Measurements from ENCODE around the gene GNB4.

GNB4 gene

GRCh38 chr3:179438841-179439240, 12.4 kb downstream of the GNB4 start:
- no peak for DNase-seq (ENCODE audit: low read depth in 1 of 2, low spot score in 1 of 2)

GRCh38 chr3:179436517-179436916, 14.8 kb downstream of the GNB4 start:
- no peak for DNase-seq (ENCODE audit: low read depth in 1 of 2, low spot score in 1 of 2)

- no peak for DNase-seq (ENCODE audit: low read depth in 1 of 2, low spot score in 1 of 2)
Observed at GRCh38 chr3:179432451-179432850, 18.8 kb downstream of the GNB4 start.

GRCh38 chr3:179432021-179432420, 19.2 kb downstream of the GNB4 start:
- DNase-seq (ENCODE audit: low read depth in 1 of 2, low spot score in 1 of 2), result no peak

GRCh38 chr3:179430277-179430870, 20.9 kb downstream of the GNB4 start:
- DNase-seq (ENCODE audit: low read depth in 1 of 2, low spot score in 1 of 2), result no peak

- no peak for DNase-seq (ENCODE audit: low read depth in 1 of 2, low spot score in 1 of 2)
Observed at GRCh38 chr3:179428876-179429548, 22.3 kb downstream of the GNB4 start.

- no peak for DNase-seq (ENCODE audit: low read depth in 1 of 2, low spot score in 1 of 2)
Observed at GRCh38 chr3:179425075-179425474, 26.2 kb downstream of the GNB4 start.

- no peak for DNase-seq (ENCODE audit: low read depth in 1 of 2, low spot score in 1 of 2)
Observed at GRCh38 chr3:179421500-179421899, 29.8 kb downstream of the GNB4 start.

GRCh38 chr3:179418610-179419009, 32.7 kb downstream of the GNB4 start:
- no peak for DNase-seq (ENCODE audit: low read depth in 1 of 2, low spot score in 1 of 2)

- no peak for DNase-seq (ENCODE audit: low read depth in 1 of 2, low spot score in 1 of 2)
Observed at GRCh38 chr3:179416681-179417080, 34.6 kb downstream of the GNB4 start.

- DNase-seq (ENCODE audit: low read depth in 1 of 2, low spot score in 1 of 2), result no peak
Observed at GRCh38 chr3:179415377-179415776, 35.9 kb downstream of the GNB4 start.

- DNase-seq (ENCODE audit: low read depth in 1 of 2, low spot score in 1 of 2), result no peak
Observed at GRCh38 chr3:179414804-179415203, 36.5 kb downstream of the GNB4 start.

- DNase-seq (ENCODE audit: low read depth in 1 of 2, low spot score in 1 of 2), result no peak
Observed at GRCh38 chr3:179410999-179411398, 40.3 kb downstream of the GNB4 start.

- DNase-seq (ENCODE audit: low read depth in 1 of 2, low spot score in 1 of 2), result no peak
Observed at GRCh38 chr3:179410331-179410730, 40.9 kb downstream of the GNB4 start.

GRCh38 chr3:179404307-179404706, 47.0 kb downstream of the GNB4 start:
- DNase-seq (ENCODE audit: low read depth in 1 of 2, low spot score in 1 of 2), result no peak

- no peak for DNase-seq (ENCODE audit: low read depth in 1 of 2, low spot score in 1 of 2)
Observed at GRCh38 chr3:179402963-179403362, 48.3 kb downstream of the GNB4 start.

- no peak for DNase-seq (ENCODE audit: low read depth in 1 of 2, low spot score in 1 of 2)
Observed at GRCh38 chr3:179401561-179401960, 49.7 kb downstream of the GNB4 start.

- no peak for DNase-seq (ENCODE audit: low read depth in 1 of 2, low spot score in 1 of 2)
Observed at GRCh38 chr3:179398574-179399231, 52.6 kb downstream of the GNB4 start.

GRCh38 chr3:179391906-179392305, 59.4 kb downstream of the GNB4 start:
- DNase-seq (ENCODE audit: low read depth in 1 of 2, low spot score in 1 of 2), result no peak

- DNase-seq (ENCODE audit: low read depth in 1 of 2, low spot score in 1 of 2), result no peak
Observed at GRCh38 chr3:179376474-179376873, 74.8 kb downstream of the GNB4 start.

GRCh38 chr3:179375091-179375999, 75.9 kb downstream of the GNB4 start:
- DNase-seq (ENCODE audit: low read depth in 1 of 2, low spot score in 1 of 2), result no peak

- DNase-seq (ENCODE audit: low read depth in 1 of 2, low spot score in 1 of 2), result no peak
Observed at GRCh38 chr3:179373938-179374337, 77.3 kb downstream of the GNB4 start.

All from stimulated activated CD4-positive, alpha-beta T cell treated with anti-CD3 and anti-CD28 coated beads, Interleukin-15, amount 100 ng/mL, for 1 hour (primary cell).